NCI-H1092 (cell line): ENCODE results near the gene LTO1.

Source experiments
- DNase-seq: peaks from one replicate; lab custom pipeline; 2025; lab: John Stamatoyannopoulos, UW

Gene LTO1

GRCh38 chr11:69674886-69675714 lies at the start of gene LTO1:
Gene LTO1, minus strand, starts transcription at chr11:69675353. Its CDS starts 114 bp downstream, at chr11:69675239.
- peak; percentile 90 for DNase-seq

GRCh38 chr11:69721745-69722144 lies 46.6 kb upstream of the LTO1 start:
- no peak for DNase-seq

- DNase-seq: no peak
Observed at GRCh38 chr11:69721106-69721505, 46.0 kb upstream of the LTO1 start.

GRCh38 chr11:69718912-69719311 lies 43.8 kb upstream of the LTO1 start:
- no peak for DNase-seq

GRCh38 chr11:69718147-69718546 lies 43.0 kb upstream of the LTO1 start:
- peak; percentile 65 for DNase-seq

GRCh38 chr11:69716891-69717747 lies 42.0 kb upstream of the LTO1 start:
- DNase-seq: no peak

GRCh38 chr11:69716099-69716498 lies 40.9 kb upstream of the LTO1 start:
- DNase-seq: no peak

- DNase-seq: no peak
Observed at GRCh38 chr11:69715446-69715845, 40.3 kb upstream of the LTO1 start.

GRCh38 chr11:69711822-69712801 lies 37.0 kb upstream of the LTO1 start:
- no peak for DNase-seq

GRCh38 chr11:69708736-69709401 lies 33.7 kb upstream of the LTO1 start:
- no peak for DNase-seq

GRCh38 chr11:69707176-69707575 lies 32.0 kb upstream of the LTO1 start:
- DNase-seq: no peak

- no peak for DNase-seq
Observed at GRCh38 chr11:69705901-69706787, 31.0 kb upstream of the LTO1 start.

- no peak for DNase-seq
Observed at GRCh38 chr11:69705351-69705811, 30.2 kb upstream of the LTO1 start.

GRCh38 chr11:69704508-69705253 lies 29.5 kb upstream of the LTO1 start:
- peak; percentile 51 for DNase-seq

GRCh38 chr11:69703768-69704507 lies 28.8 kb upstream of the LTO1 start, which contains the start of gene FGF19:
Gene FGF19, minus strand, starts transcription at chr11:69704022. Its CDS starts 146 bp downstream, at chr11:69703876.
- no peak for DNase-seq

- no peak for DNase-seq
Observed at GRCh38 chr11:69703453-69703767, 28.3 kb upstream of the LTO1 start.

- DNase-seq: no peak
Observed at GRCh38 chr11:69702769-69703452, 27.8 kb upstream of the LTO1 start.

GRCh38 chr11:69702239-69702691 lies 27.1 kb upstream of the LTO1 start:
- DNase-seq: no peak
